Measurements from ENCODE around the gene EPN1. TPM values are rescaled to one million over a fixed set of nuclear protein-coding genes. Genes with fewer than 3 reads are reported as not detected.

EPN1 gene
- total and polyA plus RNA-seq, 7 donors: 22.8 to 162 (median 54.3) TPM

- H3K4me3 ChIP-seq: no peak overlapping the region
- no peak for DNase-seq
- H3K27me3 ChIP-seq: no peaks in the 10 kb centered on the region
- 91 to 94% methylated on average over 20 of the region's 20 CpGs for WGBS, 2 donors
- TF ChIP-seq POLR2A (IDR thresholded peaks at IDR 0.05) (no peak), CTCF (IDR thresholded peaks at IDR 0.05) (no peak), EP300 (IDR thresholded peaks at IDR 0.05) (no peak), POLR2AphosphoS5 (IDR thresholded peaks at IDR 0.05) (no peak)
- peaks cover 61 to 97% (median 81%) of the 10 kb centered on the region in 4 donors for H3K36me3 ChIP-seq
- H3K9me3 ChIP-seq: no peaks in the 10 kb centered on the region
- intact Hi-C loops (cut with DNase I): no loop called here
- H3K27ac ChIP-seq: no peak overlapping the region
- H3K4me1 ChIP-seq: peaks cover 0 to 12% (median 9%) of the 10 kb centered on the region in 4 donors
Measured at GRCh38 chr19:55663846-55664536, 11.0 kb upstream of the EPN1 start.

DNA sequence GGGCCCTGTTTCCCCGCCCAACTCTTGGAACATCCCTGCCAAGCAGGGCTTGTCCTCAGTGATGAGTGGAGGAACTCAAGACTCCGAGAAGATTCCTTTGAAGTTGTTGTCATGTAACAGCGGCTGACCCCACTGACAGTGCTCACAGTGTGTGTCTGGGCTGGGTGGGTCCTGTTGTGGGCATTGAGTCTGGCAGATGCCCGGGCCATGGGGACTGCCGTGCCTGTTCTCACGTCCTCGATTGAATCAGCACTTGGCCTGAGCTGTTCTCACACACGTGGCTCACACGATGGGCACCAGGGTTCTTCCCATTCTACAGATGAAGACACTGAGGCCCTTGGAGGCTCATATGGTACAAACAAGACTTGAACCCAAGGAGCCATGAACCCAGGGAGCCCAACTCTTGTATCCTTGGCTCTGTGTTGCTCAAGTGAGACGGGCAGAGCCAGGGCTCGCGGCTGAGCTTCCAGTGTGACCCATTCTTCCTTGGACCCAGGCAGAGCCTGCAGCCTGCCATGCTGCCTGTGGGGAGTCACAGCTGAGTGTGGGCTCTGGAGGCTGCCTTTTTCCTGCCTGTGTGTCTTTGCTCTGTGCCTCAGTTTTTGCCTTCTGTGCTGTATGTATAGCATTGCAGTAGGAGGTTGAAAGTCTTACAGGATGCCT lies 8.6 kb upstream of the EPN1 start:
- DNase-seq: no peak
- H3K4me3 ChIP-seq: no peak overlapping the region
- 87 to 93% methylated on average over 12 of the region's 12 CpGs for WGBS, 2 donors
- peaks cover 64 to 95% (median 84%) of the 10 kb centered on the region in 4 donors for H3K36me3 ChIP-seq
- no peak for TF ChIP-seq POLR2AphosphoS5 (IDR thresholded peaks at IDR 0.05)
- TF ChIP-seq POLR2A (IDR thresholded peaks at IDR 0.05): no peak
- TF ChIP-seq CTCF (IDR thresholded peaks at IDR 0.05): no peak
- TF ChIP-seq EP300 (IDR thresholded peaks at IDR 0.05): no peak
- no peaks in the 10 kb centered on the region for H3K27me3 ChIP-seq
- no peak overlapping the region for H3K27ac ChIP-seq
- no peaks in the 10 kb centered on the region for H3K9me3 ChIP-seq
- intact Hi-C loops (cut with DNase I): no loop called here
- no peaks in the 10 kb centered on the region for H3K4me1 ChIP-seq

- Histone ChIP-seq H3K4me3 (no peak overlapping the region), H3K27me3 (no peaks in the 10 kb centered on the region), H3K9me3 (no peaks in the 10 kb centered on the region), H3K4me1 (no peaks in the 10 kb centered on the region), H3K27ac (no peak overlapping the region), H3K36me3 (peaks cover 59 to 90% (median 79%) of the 10 kb centered on the region in 4 donors)
- TF ChIP-seq EP300 (IDR thresholded peaks at IDR 0.05): no peak
- TF ChIP-seq POLR2AphosphoS5 (IDR thresholded peaks at IDR 0.05): no peak
- no peak for TF ChIP-seq POLR2A (IDR thresholded peaks at IDR 0.05)
- no peak for TF ChIP-seq CTCF (IDR thresholded peaks at IDR 0.05)
- WGBS, 2 donors: 88 to 94% methylated on average over 4 of the region's 4 CpGs
- intact Hi-C loops (cut with DNase I): no loop called here
- DNase-seq: no peak
Measured at GRCh38 chr19:55667006-55667381, 8.0 kb upstream of the EPN1 start.

DNA sequence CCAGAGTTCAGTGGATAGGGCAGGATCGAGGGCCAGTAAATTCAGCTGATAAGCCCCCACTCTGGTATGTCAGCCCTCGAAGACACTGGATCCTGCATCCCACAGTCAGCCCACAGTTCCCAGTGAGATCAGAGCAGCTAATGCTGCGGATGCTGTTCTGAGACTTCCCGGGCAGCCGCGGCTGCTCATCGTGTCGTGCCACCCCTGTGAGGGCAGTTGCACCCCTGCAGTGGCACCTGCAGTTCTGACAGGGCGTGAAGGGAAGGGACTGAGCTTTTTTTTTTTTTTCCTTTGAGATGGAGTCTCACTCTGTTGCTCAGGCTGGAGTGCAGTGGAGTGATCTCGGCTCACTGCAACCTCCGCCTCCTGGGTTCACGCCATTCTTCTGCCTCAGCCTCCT lies 7.5 kb upstream of the EPN1 start:
- intact Hi-C loops (cut with DNase I): no loop called here
- TF ChIP-seq EP300 (IDR thresholded peaks at IDR 0.05): no peak
- no peak for TF ChIP-seq POLR2A (IDR thresholded peaks at IDR 0.05)
- TF ChIP-seq POLR2AphosphoS5 (IDR thresholded peaks at IDR 0.05): no peak
- no peak for TF ChIP-seq CTCF (IDR thresholded peaks at IDR 0.05)
- WGBS, 2 donors: 83 to 90% methylated on average over 12 of the region's 12 CpGs
- DNase-seq: no peak
- no peaks in the 10 kb centered on the region for H3K9me3 ChIP-seq
- H3K27ac ChIP-seq: no peak overlapping the region
- H3K4me3 ChIP-seq: no peak overlapping the region
- H3K4me1 ChIP-seq: no peaks in the 10 kb centered on the region
- no peaks in the 10 kb centered on the region for H3K27me3 ChIP-seq
- H3K36me3 ChIP-seq: peaks cover 58 to 88% (median 76%) of the 10 kb centered on the region in 4 donors
